ENCODE measurements around the gene RPS2.

DNA sequence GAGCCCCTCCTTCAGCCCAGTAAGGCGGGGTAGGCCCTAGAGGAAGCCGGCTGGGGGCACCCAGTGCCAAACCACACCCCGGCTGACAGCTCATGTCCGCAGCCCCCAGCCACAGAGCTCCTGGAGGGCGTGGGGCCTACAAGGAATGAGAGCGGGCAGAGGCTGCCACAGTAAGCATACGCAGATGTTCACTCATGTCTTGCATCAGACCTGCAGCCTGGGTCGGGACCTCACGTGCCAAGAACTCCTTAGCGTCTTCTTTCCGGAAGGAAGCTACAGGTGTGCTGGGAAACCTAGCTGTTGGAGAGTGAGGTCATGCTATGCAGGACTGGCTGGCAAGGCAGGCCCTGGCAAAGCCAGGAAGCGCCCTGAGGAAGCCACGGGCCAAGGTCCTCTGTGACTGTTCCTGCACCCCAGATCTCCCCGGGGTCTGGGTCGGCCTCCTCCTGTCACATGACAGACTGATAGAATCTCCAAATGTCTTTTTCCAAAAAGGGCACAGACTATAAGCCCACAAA is 43.4 kb upstream of the RPS2 start:
- TF ChIP-seq, protein P1, sequence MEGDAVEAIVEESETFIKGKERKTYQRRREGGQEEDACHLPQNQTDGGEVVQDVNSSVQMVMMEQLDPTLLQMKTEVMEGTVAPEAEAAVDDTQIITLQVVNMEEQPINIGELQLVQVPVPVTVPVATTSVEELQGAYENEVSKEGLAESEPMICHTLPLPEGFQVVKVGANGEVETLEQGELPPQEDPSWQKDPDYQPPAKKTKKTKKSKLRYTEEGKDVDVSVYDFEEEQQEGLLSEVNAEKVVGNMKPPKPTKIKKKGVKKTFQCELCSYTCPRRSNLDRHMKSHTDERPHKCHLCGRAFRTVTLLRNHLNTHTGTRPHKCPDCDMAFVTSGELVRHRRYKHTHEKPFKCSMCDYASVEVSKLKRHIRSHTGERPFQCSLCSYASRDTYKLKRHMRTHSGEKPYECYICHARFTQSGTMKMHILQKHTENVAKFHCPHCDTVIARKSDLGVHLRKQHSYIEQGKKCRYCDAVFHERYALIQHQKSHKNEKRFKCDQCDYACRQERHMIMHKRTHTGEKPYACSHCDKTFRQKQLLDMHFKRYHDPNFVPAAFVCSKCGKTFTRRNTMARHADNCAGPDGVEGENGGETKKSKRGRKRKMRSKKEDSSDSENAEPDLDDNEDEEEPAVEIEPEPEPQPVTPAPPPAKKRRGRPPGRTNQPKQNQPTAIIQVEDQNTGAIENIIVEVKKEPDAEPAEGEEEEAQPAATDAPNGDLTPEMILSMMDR (IDR thresholded peaks at IDR 0.05) = no peak
- no peak for TF ChIP-seq POLR2A (IDR thresholded peaks at IDR 0.05)
